Activated B cell treated with CpG ODN at 0.5 μM for 24 hours (primary cell): Measurements from ENCODE around the gene SCN1B. TPM values are rescaled to one million over a fixed set of nuclear protein-coding genes. Genes with fewer than 3 reads are reported as not detected.
"Not testable (repeated sequence)": the region's sequence is repeated elsewhere in the genome, so short reads cannot be mapped to it uniquely, and the experiment has no call there.

Source experiments
- ATAC-seq: fragments of 200-7000 bp; cut with Tn5 transposase; one replicate; pipeline ENCODE4 v1.10.0; 2021; ENCODE audit warnings: low read depth, mild to moderate bottlenecking, moderate library complexity
- CTCF ChIA-PET: fragments of 350-600 bp; sonication (Branson Sonifier 250); formaldehyde crosslinking; loops from one replicate; lab custom pipeline; 2021; ENCODE audit warnings: antibody characterized with exemption; lab: Charles Lee
- POLR2A ChIA-PET: fragments of 350-600 bp; sonication (Branson Sonifier 250); formaldehyde crosslinking; loops from one replicate; lab custom pipeline; 2021; ENCODE audit warnings: antibody characterized with exemption; lab: Charles Lee
- DNase-seq: peaks from one replicate; pipeline ENCODE4 v3.0.0; 2022
- H3K27ac Mint-ChIP-seq: one replicate; pipeline ENCODE4 v1.8.0; 2020; ENCODE audit warnings: mixed read lengths
- H3K27me3 Mint-ChIP-seq: one replicate; pipeline ENCODE4 v1.8.0; 2021; ENCODE audit warnings: mixed read lengths
- H3K36me3 Mint-ChIP-seq: one replicate; pipeline ENCODE4 v1.8.0; 2021; ENCODE audit warnings: low read depth, mixed read lengths
- H3K4me1 Mint-ChIP-seq: one replicate; pipeline ENCODE4 v1.8.0; 2021; ENCODE audit warnings: mixed read lengths
- H3K4me3 Mint-ChIP-seq: one replicate; pipeline ENCODE4 v1.8.0; 2020; ENCODE audit warnings: mild to moderate bottlenecking, mixed read lengths
- H3K9me3 Mint-ChIP-seq: one replicate; pipeline ENCODE4 v1.8.0; 2020; ENCODE audit warnings: mixed read lengths
- CTCF ChIP-seq: fragments of 200-600 bp; IDR thresholded peaks from one replicate; pipeline ENCODE4 v1.8.0; 2022; ENCODE audit warnings: antibody characterized with exemption, mild to moderate bottlenecking
- intact Hi-C: fragments of 100-400 bp; cut with micrococcal nuclease; formaldehyde crosslinking; loops from one replicate; pipeline ENCODE4 v1.15.1; 2024
- total RNA-seq: library from RNA; stranded (reverse); gene quantifications from 2 replicates; pipeline ENCODE4 v1.2.3, GENCODE V29; 2022

The SCN1B gene
- total RNA-seq, 1 donor from 2014 or later, result 0.47 TPM

GRCh38 chr19:34991542-34992333 lies 38.5 kb upstream of the SCN1B start:
- ATAC-seq, result no peak
- no peak for TF ChIP-seq CTCF
- H3K4me1 Mint-ChIP-seq, result peaks cover 7% of the 10 kb centered on the region
- ChIA-PET CTCF (no interaction called here), POLR2A (no interaction called here)
- no peak for DNase-seq
- H3K9me3 Mint-ChIP-seq, result no peaks in the 10 kb centered on the region
- peak overlapping the region; percentile 46 for H3K27ac Mint-ChIP-seq
- no peaks in the 10 kb centered on the region for H3K36me3 Mint-ChIP-seq
- no peaks in the 10 kb centered on the region for H3K27me3 Mint-ChIP-seq
- intact Hi-C loops, result no loop called here
- no peak overlapping the region for H3K4me3 Mint-ChIP-seq

GRCh38 chr19:34992582-34992981 lies 37.7 kb upstream of the SCN1B start:
- H3K4me3 Mint-ChIP-seq, result not testable (repeated sequence)

GRCh38 chr19:34994286-34994642 lies 36.0 kb upstream of the SCN1B start:
- intact Hi-C loops, result no loop called here
- H3K36me3 Mint-ChIP-seq, result no peaks in the 10 kb centered on the region
- TF ChIP-seq CTCF, result no peak
- no peaks in the 10 kb centered on the region for H3K27me3 Mint-ChIP-seq
- ChIA-PET CTCF (no interaction called here), POLR2A (no interaction called here)
- ATAC-seq (no peak), DNase-seq (no peak)
- peaks cover 28% of the 10 kb centered on the region for H3K4me1 Mint-ChIP-seq
- no peak overlapping the region for H3K4me3 Mint-ChIP-seq
- no peak overlapping the region for H3K27ac Mint-ChIP-seq
- H3K9me3 Mint-ChIP-seq, result no peaks in the 10 kb centered on the region

More at GRCh38 chr19:34992582-34992981, 37.7 kb upstream of the SCN1B start:
- intact Hi-C loops, POLR2A ChIA-PET, H3K27ac Mint-ChIP-seq, H3K27me3 Mint-ChIP-seq, ATAC-seq, DNase-seq, H3K9me3 Mint-ChIP-seq, H3K36me3 Mint-ChIP-seq, CTCF ChIA-PET: not testable (repeated sequence)
- peaks cover 15% of the 10 kb centered on the region for H3K4me1 Mint-ChIP-seq

- ATAC-seq (no peak), DNase-seq (no peak)
- Mint-ChIP-seq H3K4me3 (no peak overlapping the region), H3K27me3 (no peaks in the 10 kb centered on the region), H3K4me1 (peaks cover 34% of the 10 kb centered on the region), H3K9me3 (no peaks in the 10 kb centered on the region), H3K36me3 (no peaks in the 10 kb centered on the region), H3K27ac (no peak overlapping the region)
- intact Hi-C loops, result no loop called here
- CTCF ChIA-PET, result no interaction called here
- POLR2A ChIA-PET, result no interaction called here
- TF ChIP-seq CTCF, result no peak
Measured at GRCh38 chr19:34994643-34995541, 35.4 kb upstream of the SCN1B start.

- POLR2A ChIA-PET, result no interaction called here
Measured at GRCh38 chr19:34995551-34995950, 34.7 kb upstream of the SCN1B start.

More at GRCh38 chr19:34995551-34995950, 34.7 kb upstream of the SCN1B start:
- Mint-ChIP-seq H3K36me3 (no peaks in the 10 kb centered on the region), H3K27me3 (no peaks in the 10 kb centered on the region), H3K9me3 (no peaks in the 10 kb centered on the region), H3K4me3 (no peak overlapping the region), H3K27ac (no peak overlapping the region), H3K4me1 (peaks cover 32% of the 10 kb centered on the region)
- intact Hi-C loops, result no loop called here
- ATAC-seq (no peak), DNase-seq (no peak)
- no peak for TF ChIP-seq CTCF
- CTCF ChIA-PET, result no interaction called here
